IPS-20b (cell line): ENCODE measurements around the gene VAV3.

ENCODE experiments used
- H3K27ac ChIP-seq: one replicate; pipeline ENCODE4 v1.5.1; 2013; ENCODE audit warnings: low read length
- H3K27me3 ChIP-seq: 2 replicates; pipeline ENCODE4 v1.6.1; 2013; ENCODE audit warnings: mild to moderate bottlenecking, low read length, inconsistent platforms; ENCODE audit not compliant: insufficient read depth
- H3K36me3 ChIP-seq: 2 replicates; pipeline ENCODE4 v1.6.1; 2013; ENCODE audit warnings: low read depth, mild to moderate bottlenecking, inconsistent platforms, low read length, moderate library complexity; ENCODE audit not compliant: insufficient read depth
- H3K4me1 ChIP-seq: 2 replicates; pipeline ENCODE4 v1.6.1; 2013; ENCODE audit warnings: mild to moderate bottlenecking, control low read depth, inconsistent platforms, low read length, moderate library complexity; ENCODE audit not compliant: insufficient read depth
- H3K4me3 ChIP-seq: 2 replicates; pipeline ENCODE4 v1.5.1; 2013; ENCODE audit warnings: mild to moderate bottlenecking, low read length, inconsistent platforms
- H3K9ac ChIP-seq: 2 replicates; pipeline ENCODE4 v1.6.1; 2013; ENCODE audit warnings: low read depth, mild to moderate bottlenecking, inconsistent platforms, low read length, moderate library complexity
- H3K9me3 ChIP-seq: 2 replicates; pipeline ENCODE4 v1.6.1; 2013; ENCODE audit warnings: mild to moderate bottlenecking, low read depth, low read length, inconsistent platforms; ENCODE audit not compliant: insufficient read depth

VAV3 gene

GRCh38 chr1:107683191-107683657 lies 281.8 kb downstream of the VAV3 start:
- no peaks in the 10 kb centered on the region for H3K9me3 ChIP-seq
- H3K4me1 ChIP-seq = 0 out of 2 replicates have a peak, but pooled peaks cover 2% of the 10 kb centered on the region
- no peak overlapping the region for H3K4me3 ChIP-seq
- H3K9ac ChIP-seq = no peak overlapping the region
- H3K27me3 ChIP-seq = no peaks in the 10 kb centered on the region
- no peak overlapping the region for H3K27ac ChIP-seq
- H3K36me3 ChIP-seq = no peaks in the 10 kb centered on the region

DNA sequence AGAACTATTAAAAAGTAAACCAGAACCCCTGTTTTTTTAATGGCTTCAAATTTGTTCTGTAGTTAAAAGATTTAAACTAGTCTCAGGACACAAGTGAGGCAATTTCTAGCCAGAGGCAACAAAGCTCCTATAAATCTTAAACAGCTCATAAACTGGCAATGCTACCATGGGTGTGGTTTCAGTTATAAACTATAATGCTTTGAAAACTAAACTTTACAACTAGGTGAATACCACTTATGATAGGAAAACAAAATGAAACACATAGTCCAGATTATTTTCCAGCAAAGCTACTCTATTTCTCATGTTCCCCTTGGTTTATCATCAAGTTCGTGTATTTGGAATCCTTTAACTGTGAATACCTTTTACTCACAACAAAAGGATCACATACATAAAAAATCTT lies 282.5 kb downstream of the VAV3 start:
- H3K4me3 ChIP-seq = no peak overlapping the region
- no peaks in the 10 kb centered on the region for H3K36me3 ChIP-seq
- no peaks in the 10 kb centered on the region for H3K27me3 ChIP-seq

GRCh38 chr1:107681001-107681479 lies 283.9 kb downstream of the VAV3 start:
- Histone ChIP-seq H3K4me3 (no peak overlapping the region), H3K9me3 (no peaks in the 10 kb centered on the region), H3K27me3 (no peaks in the 10 kb centered on the region), H3K9ac (no peak overlapping the region), H3K36me3 (no peaks in the 10 kb centered on the region), H3K27ac (no peak overlapping the region), H3K4me1 (peaks cover 7% of the 10 kb centered on the region; the same call in 1 of the 2 replicates)

More for the DNA sequence above, 282.5 kb downstream of the VAV3 start:
- H3K9ac ChIP-seq = no peak overlapping the region
- H3K4me1 ChIP-seq = peaks cover 7% of the 10 kb centered on the region; the same call in 1 of the 2 replicates
- H3K9me3 ChIP-seq = no peaks in the 10 kb centered on the region
- H3K27ac ChIP-seq = no peak overlapping the region

DNA sequence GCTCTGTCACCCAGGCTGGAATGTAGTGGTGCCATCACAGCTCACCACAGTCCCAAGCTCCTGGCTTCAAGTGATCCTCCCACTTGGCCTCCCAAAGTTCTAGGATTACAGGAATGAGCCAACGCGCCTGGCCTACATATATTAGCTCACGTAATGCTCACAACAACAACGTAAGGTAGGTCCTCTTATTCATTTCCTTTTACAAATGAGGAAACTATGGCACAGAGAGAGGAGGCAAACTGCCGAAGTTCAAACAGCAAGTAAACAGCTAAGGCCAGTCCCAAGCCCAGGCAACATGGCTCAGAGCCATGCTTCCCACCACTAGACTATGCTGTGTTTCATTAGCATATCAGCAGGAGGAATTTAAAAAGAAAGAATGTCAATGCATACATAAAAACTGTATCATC lies 284.4 kb downstream of the VAV3 start:
- H3K9me3 ChIP-seq = no peaks in the 10 kb centered on the region
- no peak overlapping the region for H3K27ac ChIP-seq
- H3K4me3 ChIP-seq = no peak overlapping the region
- H3K9ac ChIP-seq = no peak overlapping the region
- no peaks in the 10 kb centered on the region for H3K27me3 ChIP-seq
- H3K4me1 ChIP-seq = peaks cover 7% of the 10 kb centered on the region; the same call in 1 of the 2 replicates
- no peaks in the 10 kb centered on the region for H3K36me3 ChIP-seq

- no peaks in the 10 kb centered on the region for H3K27me3 ChIP-seq
- H3K36me3 ChIP-seq = no peaks in the 10 kb centered on the region
- H3K4me3 ChIP-seq = no peak overlapping the region
- no peak overlapping the region for H3K27ac ChIP-seq
- H3K4me1 ChIP-seq = peaks cover 7% of the 10 kb centered on the region; the same call in 1 of the 2 replicates
- no peak overlapping the region for H3K9ac ChIP-seq
- H3K9me3 ChIP-seq = 0 out of 2 replicates have a peak, but pooled peaks cover 7% of the 10 kb centered on the region
Measured at GRCh38 chr1:107679411-107679953, 285.5 kb downstream of the VAV3 start.

GRCh38 chr1:107678993-107679392 lies 286.0 kb downstream of the VAV3 start:
- H3K4me1 ChIP-seq = peaks cover 7% of the 10 kb centered on the region; the same call in 1 of the 2 replicates
- no peak overlapping the region for H3K4me3 ChIP-seq
- no peak overlapping the region for H3K27ac ChIP-seq
- H3K9ac ChIP-seq = no peak overlapping the region
- H3K36me3 ChIP-seq = no peaks in the 10 kb centered on the region
- 0 out of 2 replicates have a peak, but pooled peaks cover 7% of the 10 kb centered on the region for H3K9me3 ChIP-seq
- H3K27me3 ChIP-seq = no peaks in the 10 kb centered on the region

DNA sequence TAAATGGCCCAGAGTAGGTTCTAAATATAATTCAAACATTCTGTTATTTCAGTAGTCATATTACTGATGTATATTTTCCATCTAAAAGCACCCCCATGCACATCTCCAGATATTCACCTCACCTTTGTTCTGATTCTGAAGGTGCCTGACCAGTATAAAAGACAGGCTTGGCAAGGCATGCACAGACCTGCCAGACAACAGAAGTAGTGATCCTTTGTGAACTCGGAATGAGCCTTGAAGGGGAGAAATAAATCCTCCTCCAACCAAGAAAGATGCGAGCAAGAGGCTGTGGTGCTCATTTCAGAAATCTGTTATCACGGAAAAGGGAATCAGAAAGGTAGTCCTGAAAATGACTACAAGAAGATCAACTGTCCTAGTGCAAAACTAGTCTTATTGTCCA lies 287.3 kb downstream of the VAV3 start:
- no peak overlapping the region for H3K4me3 ChIP-seq
- H3K27ac ChIP-seq = no peak overlapping the region
- peaks cover 5% of the 10 kb centered on the region; the same call in 1 of the 2 replicates for H3K4me1 ChIP-seq
- H3K36me3 ChIP-seq = no peaks in the 10 kb centered on the region
- 0 out of 2 replicates have a peak, but pooled peaks cover 7% of the 10 kb centered on the region for H3K9me3 ChIP-seq
- no peaks in the 10 kb centered on the region for H3K27me3 ChIP-seq
- H3K9ac ChIP-seq = no peak overlapping the region

DNA sequence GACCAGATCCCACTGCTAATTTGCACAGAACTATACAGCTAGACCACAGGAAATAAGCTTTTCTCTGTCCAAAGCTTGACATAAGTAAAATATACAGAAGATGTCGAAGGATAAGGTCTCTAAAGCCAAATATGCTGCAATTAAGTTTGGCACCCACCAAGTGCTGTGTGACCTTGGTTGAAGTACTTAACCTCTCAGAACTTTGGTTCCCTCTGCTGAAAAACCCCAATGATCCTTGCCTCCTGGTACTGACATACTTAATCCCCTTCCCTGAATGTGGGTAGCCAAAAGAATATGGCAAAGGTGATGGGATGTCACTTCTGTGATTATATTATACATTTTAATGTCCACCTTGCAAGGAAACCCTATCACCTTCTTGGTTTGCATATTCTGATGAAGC lies 290.5 kb downstream of the VAV3 start:
- no peak overlapping the region for H3K4me3 ChIP-seq
- no peaks in the 10 kb centered on the region for H3K27me3 ChIP-seq
- H3K27ac ChIP-seq = no peak overlapping the region
- H3K4me1 ChIP-seq = peaks cover 5% of the 10 kb centered on the region; the same call in 1 of the 2 replicates
- 0 out of 2 replicates have a peak, but pooled peaks cover 7% of the 10 kb centered on the region for H3K9me3 ChIP-seq
- no peaks in the 10 kb centered on the region for H3K36me3 ChIP-seq
- H3K9ac ChIP-seq = no peak overlapping the region

DNA sequence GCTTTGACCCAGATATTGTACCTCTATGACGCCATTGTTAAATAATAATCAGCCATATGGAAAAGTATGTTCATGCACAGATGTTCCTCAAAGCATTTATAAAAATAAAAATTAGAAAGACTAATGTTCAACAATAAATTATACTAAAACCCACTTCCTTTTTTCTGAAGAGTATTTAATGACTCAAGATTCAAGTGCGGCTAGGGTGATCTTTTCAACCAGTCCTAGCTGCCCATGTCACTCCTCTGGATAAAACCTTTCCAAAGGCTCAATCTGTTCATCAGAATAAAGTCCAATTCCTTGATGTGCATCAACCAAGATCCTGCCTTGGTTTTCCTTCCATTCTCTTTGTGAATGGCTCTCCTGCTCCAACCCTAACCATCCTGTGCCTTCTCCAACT lies 292.0 kb downstream of the VAV3 start:
- no peaks in the 10 kb centered on the region for H3K36me3 ChIP-seq
- H3K27me3 ChIP-seq = no peaks in the 10 kb centered on the region
- no peak overlapping the region for H3K27ac ChIP-seq
- peaks cover 4% of the 10 kb centered on the region; the same call in 1 of the 2 replicates for H3K4me1 ChIP-seq
- no peak overlapping the region for H3K4me3 ChIP-seq
- H3K9me3 ChIP-seq = 0 out of 2 replicates have a peak, but pooled peaks cover 7% of the 10 kb centered on the region
- H3K9ac ChIP-seq = no peak overlapping the region

- H3K27ac ChIP-seq = no peak overlapping the region
- no peaks in the 10 kb centered on the region for H3K4me1 ChIP-seq
- H3K4me3 ChIP-seq = no peak overlapping the region
- no peak overlapping the region for H3K9ac ChIP-seq
- H3K9me3 ChIP-seq = 0 out of 2 replicates have a peak, but pooled peaks cover 7% of the 10 kb centered on the region
- no peaks in the 10 kb centered on the region for H3K36me3 ChIP-seq
- no peaks in the 10 kb centered on the region for H3K27me3 ChIP-seq
Measured at GRCh38 chr1:107670397-107671040, 294.5 kb downstream of the VAV3 start.

DNA sequence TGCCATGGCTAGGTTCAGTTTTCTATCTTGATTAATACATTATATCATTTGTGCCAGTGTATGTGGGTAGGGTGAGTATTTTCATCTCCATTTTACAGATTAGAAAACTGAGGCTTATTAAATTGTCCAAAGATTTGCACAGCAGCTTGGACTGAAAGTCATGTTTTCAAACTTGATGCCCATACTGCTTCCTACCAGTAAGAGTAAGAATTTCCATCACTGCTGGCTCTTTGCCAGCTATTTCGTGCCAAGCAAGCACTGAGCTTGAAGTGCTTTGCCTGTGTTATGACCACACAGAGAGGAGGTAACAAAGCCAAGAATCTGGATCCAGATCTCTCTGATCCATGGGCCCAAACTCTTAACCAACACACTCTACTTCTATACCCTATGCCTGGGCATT lies 295.0 kb downstream of the VAV3 start:
- H3K27ac ChIP-seq = no peak overlapping the region
- no peaks in the 10 kb centered on the region for H3K36me3 ChIP-seq
- no peak overlapping the region for H3K9ac ChIP-seq
- H3K9me3 ChIP-seq = 0 out of 2 replicates have a peak, but pooled peaks cover 5% of the 10 kb centered on the region
- no peak overlapping the region for H3K4me3 ChIP-seq
- no peaks in the 10 kb centered on the region for H3K27me3 ChIP-seq
- H3K4me1 ChIP-seq = no peaks in the 10 kb centered on the region

DNA sequence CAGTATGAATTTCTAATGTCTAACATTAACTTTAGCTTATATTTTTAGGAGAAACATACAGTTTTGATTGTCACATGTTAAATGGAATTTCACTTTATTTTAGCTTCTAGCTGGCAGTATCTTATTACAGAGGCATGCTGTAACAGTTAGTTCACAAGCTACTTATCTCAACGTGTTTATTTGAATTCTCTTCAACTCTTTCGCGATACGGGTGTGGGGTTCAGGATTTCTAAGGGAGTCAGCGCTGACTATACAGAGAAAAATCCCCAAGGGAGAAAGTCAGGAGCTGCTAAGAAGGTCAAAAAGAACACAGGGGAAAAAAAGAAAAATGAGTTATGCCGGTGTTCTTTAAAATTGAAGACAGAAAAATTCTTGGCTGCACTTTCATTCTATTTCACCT lies 296.2 kb downstream of the VAV3 start:
- Histone ChIP-seq H3K27ac (no peak overlapping the region), H3K4me3 (no peak overlapping the region), H3K9ac (no peak overlapping the region), H3K9me3 (no peaks in the 10 kb centered on the region), H3K36me3 (no peaks in the 10 kb centered on the region), H3K4me1 (no peaks in the 10 kb centered on the region), H3K27me3 (no peaks in the 10 kb centered on the region)
